B cell (primary cell): ENCODE results near the gene EIF4G2.

ENCODE experiments used
- EZH2 ChIP-seq: IDR thresholded peaks from 2 replicates; pipeline ENCODE4 v1.6.1; 2012; ENCODE audit warnings: borderline replicate concordance, low read depth, mild to moderate bottlenecking, moderate library complexity, low read length; ENCODE audit not compliant: insufficient read depth, poor library complexity, severe bottlenecking
- TF ChIP-seq, protein P1 (sequence below): fragments of 200-600 bp; IDR thresholded peaks from one replicate; pipeline ENCODE4 v1.8.0; 2022; ENCODE audit warnings: antibody characterized with exemption, mild to moderate bottlenecking

DNA sequence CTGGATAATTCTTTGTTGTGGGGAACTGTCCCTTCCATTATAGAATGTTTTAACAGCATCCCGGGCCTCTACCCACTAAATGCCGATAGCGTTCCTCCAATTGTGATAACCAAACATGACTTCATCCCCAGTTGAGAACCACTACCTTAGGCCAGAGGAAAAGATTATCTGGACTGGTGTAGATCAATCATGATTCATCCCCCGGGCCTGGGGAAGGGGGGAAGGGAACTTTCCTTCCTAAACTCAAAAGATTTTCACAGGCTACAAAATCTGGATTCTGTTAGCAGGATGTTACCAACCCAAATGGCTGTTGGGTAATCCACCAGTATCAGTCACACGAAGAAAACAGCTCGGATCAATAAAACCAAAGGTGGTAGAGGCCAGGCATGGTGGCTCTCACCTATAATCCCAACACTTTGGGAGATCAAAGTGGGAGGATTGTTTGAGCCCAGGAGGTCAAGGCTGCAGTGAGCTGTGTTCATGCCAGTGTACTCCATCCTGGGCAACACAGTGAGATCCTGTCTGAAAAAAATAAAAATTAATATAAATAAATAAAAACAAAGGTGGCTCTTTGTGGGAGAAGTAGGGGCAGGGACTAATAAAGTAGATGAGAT is 47.5 kb downstream of the EIF4G2 start:
- TF ChIP-seq, protein P1, sequence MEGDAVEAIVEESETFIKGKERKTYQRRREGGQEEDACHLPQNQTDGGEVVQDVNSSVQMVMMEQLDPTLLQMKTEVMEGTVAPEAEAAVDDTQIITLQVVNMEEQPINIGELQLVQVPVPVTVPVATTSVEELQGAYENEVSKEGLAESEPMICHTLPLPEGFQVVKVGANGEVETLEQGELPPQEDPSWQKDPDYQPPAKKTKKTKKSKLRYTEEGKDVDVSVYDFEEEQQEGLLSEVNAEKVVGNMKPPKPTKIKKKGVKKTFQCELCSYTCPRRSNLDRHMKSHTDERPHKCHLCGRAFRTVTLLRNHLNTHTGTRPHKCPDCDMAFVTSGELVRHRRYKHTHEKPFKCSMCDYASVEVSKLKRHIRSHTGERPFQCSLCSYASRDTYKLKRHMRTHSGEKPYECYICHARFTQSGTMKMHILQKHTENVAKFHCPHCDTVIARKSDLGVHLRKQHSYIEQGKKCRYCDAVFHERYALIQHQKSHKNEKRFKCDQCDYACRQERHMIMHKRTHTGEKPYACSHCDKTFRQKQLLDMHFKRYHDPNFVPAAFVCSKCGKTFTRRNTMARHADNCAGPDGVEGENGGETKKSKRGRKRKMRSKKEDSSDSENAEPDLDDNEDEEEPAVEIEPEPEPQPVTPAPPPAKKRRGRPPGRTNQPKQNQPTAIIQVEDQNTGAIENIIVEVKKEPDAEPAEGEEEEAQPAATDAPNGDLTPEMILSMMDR: no peak
- TF ChIP-seq EZH2: no peak
